ENCODE measurements around the gene TM9SF2.

TM9SF2 gene

GRCh38 chr13:99463646-99464397 lies 37.5 kb upstream of the TM9SF2 start:
- no peak overlapping the region for H3K4me2 ChIP-seq (ENCODE audit: low read length)
- H3K79me2 ChIP-seq (ENCODE audit: insufficient read depth, low read length): no peaks in the 10 kb centered on the region
- H3K9ac ChIP-seq (ENCODE audit: low read length): no peak overlapping the region
- H3K4me1 ChIP-seq (ENCODE audit: insufficient read depth, low read length, severe bottlenecking): no peaks in the 10 kb centered on the region
- H4K20me1 ChIP-seq (ENCODE audit: insufficient read depth, low read length): no peaks in the 10 kb centered on the region
- H3K36me3 ChIP-seq (ENCODE audit: insufficient read depth, low read length): no peaks in the 10 kb centered on the region
- H3K9me2 ChIP-seq (ENCODE audit: low read depth, low read length): no peaks in the 10 kb centered on the region
- H3K27ac ChIP-seq (ENCODE audit: low read depth, low read length, poor library complexity, severe bottlenecking): no peak overlapping the region
- H3K4me3 ChIP-seq (ENCODE audit: low read depth, low read length, poor library complexity, severe bottlenecking): no peak overlapping the region
- H3K9me3 ChIP-seq (ENCODE audit: low read length): no peaks in the 10 kb centered on the region
- no peak for TF ChIP-seq EZH2 (IDR thresholded peaks at IDR 0.05; ENCODE audit: borderline replicate concordance, low read length)
- TF ChIP-seq CTCF (IDR thresholded peaks at IDR 0.05; ENCODE audit: low read length): no peak
- H3K27me3 ChIP-seq (ENCODE audit: insufficient read depth, low read length): peaks cover 8% of the 10 kb centered on the region; the same call in 1 of the 2 replicates
- H3F3A ChIP-seq (ENCODE audit: insufficient read depth, low read length): no peaks in the 10 kb centered on the region
- no peak overlapping the region for H2AFZ ChIP-seq (ENCODE audit: low read length)

GRCh38 chr13:99464441-99464949 lies 36.8 kb upstream of the TM9SF2 start:
- no peak overlapping the region for H3K4me3 ChIP-seq (ENCODE audit: low read depth, low read length, poor library complexity, severe bottlenecking)

GRCh38 chr13:99465454-99465853 lies 35.8 kb upstream of the TM9SF2 start:
- H3F3A ChIP-seq (ENCODE audit: insufficient read depth, low read length): no peaks in the 10 kb centered on the region
- no peak overlapping the region for H3K4me3 ChIP-seq (ENCODE audit: low read depth, low read length, poor library complexity, severe bottlenecking)
- no peak overlapping the region for H3K27ac ChIP-seq (ENCODE audit: low read depth, low read length, poor library complexity, severe bottlenecking)
- no peaks in the 10 kb centered on the region for H3K9me3 ChIP-seq (ENCODE audit: low read length)
- H3K9me2 ChIP-seq (ENCODE audit: low read depth, low read length): no peaks in the 10 kb centered on the region
- no peak overlapping the region for H2AFZ ChIP-seq (ENCODE audit: low read length)
- H3K4me1 ChIP-seq (ENCODE audit: insufficient read depth, low read length, severe bottlenecking): no peaks in the 10 kb centered on the region
- no peak; the same call in 1 of the 2 replicates for TF ChIP-seq CTCF (IDR thresholded peaks at IDR 0.05; ENCODE audit: low read length)
- TF ChIP-seq EZH2 (IDR thresholded peaks at IDR 0.05; ENCODE audit: borderline replicate concordance, low read length): no peak
- no peak overlapping the region for H3K4me2 ChIP-seq (ENCODE audit: low read length)
- H3K9ac ChIP-seq (ENCODE audit: low read length): no peak overlapping the region
- no peaks in the 10 kb centered on the region for H3K79me2 ChIP-seq (ENCODE audit: insufficient read depth, low read length)
- peaks cover 18% of the 10 kb centered on the region; the same call in 1 of the 2 replicates for H3K27me3 ChIP-seq (ENCODE audit: insufficient read depth, low read length)
- H4K20me1 ChIP-seq (ENCODE audit: insufficient read depth, low read length): no peaks in the 10 kb centered on the region
- H3K36me3 ChIP-seq (ENCODE audit: insufficient read depth, low read length): no peaks in the 10 kb centered on the region

More at GRCh38 chr13:99464441-99464949, 36.8 kb upstream of the TM9SF2 start:
- Histone ChIP-seq H3K36me3 (ENCODE audit: insufficient read depth, low read length) (no peaks in the 10 kb centered on the region), H3K27ac (ENCODE audit: low read depth, low read length, poor library complexity, severe bottlenecking) (no peak overlapping the region), H3K79me2 (ENCODE audit: insufficient read depth, low read length) (no peaks in the 10 kb centered on the region), H2AFZ (ENCODE audit: low read length) (no peak overlapping the region), H3K9me2 (ENCODE audit: low read depth, low read length) (no peaks in the 10 kb centered on the region), H3K9ac (ENCODE audit: low read length) (no peak overlapping the region), H3K9me3 (ENCODE audit: low read length) (no peaks in the 10 kb centered on the region), H3K4me2 (ENCODE audit: low read length) (no peak overlapping the region), H3K4me1 (ENCODE audit: insufficient read depth, low read length, severe bottlenecking) (no peaks in the 10 kb centered on the region), H3K27me3 (ENCODE audit: insufficient read depth, low read length) (peaks cover 15% of the 10 kb centered on the region; the same call in 1 of the 2 replicates), H3F3A (ENCODE audit: insufficient read depth, low read length) (no peaks in the 10 kb centered on the region), H4K20me1 (ENCODE audit: insufficient read depth, low read length) (no peaks in the 10 kb centered on the region)
- TF ChIP-seq EZH2 (IDR thresholded peaks at IDR 0.05; ENCODE audit: borderline replicate concordance, low read length) (no peak), CTCF (IDR thresholded peaks at IDR 0.05; ENCODE audit: low read length) (no peak)

Data from OCI-LY1 (cell line).